ENCODE results near the gene PHKB. TPM values are rescaled to one million over a fixed set of nuclear protein-coding genes. Genes with fewer than 3 reads are reported as not detected.

PHKB gene
- polyA plus RNA-seq, 1 donor from 2014 or later, result 99.5 TPM

GRCh38 chr16:47728205-47728604 is 267.1 kb downstream of the PHKB start:
- Histone ChIP-seq H3K4me3 (ENCODE audit: low read length) (no peak overlapping the region), H3K4me2 (ENCODE audit: low read length) (no peak overlapping the region), H3K27ac (ENCODE audit: low read length) (no peak overlapping the region), H3K36me3 (ENCODE audit: insufficient read depth, low read length) (no peaks in the 10 kb centered on the region), H4K20me1 (ENCODE audit: insufficient read depth) (no peaks in the 10 kb centered on the region), H3K9me2 (ENCODE audit: insufficient read depth, low read length) (no peaks in the 10 kb centered on the region), H3K27me3 (ENCODE audit: insufficient read depth, low read depth, low read length) (no peaks in the 10 kb centered on the region), H3K79me2 (replicated peaks; ENCODE audit: insufficient read depth, low read length) (no peaks in the 10 kb centered on the region), H2AFZ (ENCODE audit: low read depth, low read length) (no peak overlapping the region), H3K9ac (ENCODE audit: low read length) (no peak overlapping the region), H3K9me3 (ENCODE audit: low read length) (no peaks in the 10 kb centered on the region), H3F3A (ENCODE audit: insufficient read depth, low read length, poor library complexity, severe bottlenecking) (no peaks in the 10 kb centered on the region)
- TF ChIP-seq REST (IDR thresholded peaks at IDR 0.05; ENCODE audit: borderline replicate concordance), result no peak
- no peak for TF ChIP-seq MXI1 (conservative IDR thresholded peaks at IDR 0.05; ENCODE audit: poor library complexity, severe bottlenecking)
- TF ChIP-seq RAD21 (conservative IDR thresholded peaks at IDR 0.05), result no peak
- TF ChIP-seq EP300 (conservative IDR thresholded peaks at IDR 0.05; ENCODE audit: poor library complexity, severe bottlenecking), result no peak
- TF ChIP-seq TAF1 (IDR thresholded peaks at IDR 0.05; ENCODE audit: low read depth), result no peak
- no peak for TF ChIP-seq EZH2 (IDR thresholded peaks at IDR 0.05; ENCODE audit: borderline replicate concordance, insufficient read depth, low read length, poor library complexity, severe bottlenecking)
- no peak for TF ChIP-seq SMC3 (conservative IDR thresholded peaks at IDR 0.05; ENCODE audit: poor library complexity)
- TF ChIP-seq CTCF (IDR thresholded peaks at IDR 0.05; ENCODE audit: poor library complexity, severe bottlenecking), result no peak
- TF ChIP-seq POLR2AphosphoS5 (IDR thresholded peaks at IDR 0.05), result no peak

- Histone ChIP-seq H3K4me3 (ENCODE audit: low read length) (no peak overlapping the region), H3K4me2 (ENCODE audit: low read length) (no peak overlapping the region), H3K79me2 (replicated peaks; ENCODE audit: insufficient read depth, low read length) (no peaks in the 10 kb centered on the region), H3K9ac (ENCODE audit: low read length) (no peak overlapping the region), H3K27me3 (ENCODE audit: insufficient read depth, low read depth, low read length) (no peaks in the 10 kb centered on the region), H2AFZ (ENCODE audit: low read depth, low read length) (no peak overlapping the region), H4K20me1 (ENCODE audit: insufficient read depth) (no peaks in the 10 kb centered on the region), H3K27ac (ENCODE audit: low read length) (no peak overlapping the region), H3K36me3 (ENCODE audit: insufficient read depth, low read length) (no peaks in the 10 kb centered on the region), H3F3A (ENCODE audit: insufficient read depth, low read length, poor library complexity, severe bottlenecking) (no peaks in the 10 kb centered on the region), H3K9me3 (ENCODE audit: low read length) (no peaks in the 10 kb centered on the region), H3K9me2 (ENCODE audit: insufficient read depth, low read length) (no peaks in the 10 kb centered on the region)
- TF ChIP-seq CTCF (IDR thresholded peaks at IDR 0.05; ENCODE audit: poor library complexity, severe bottlenecking) (no peak), EZH2 (IDR thresholded peaks at IDR 0.05; ENCODE audit: borderline replicate concordance, insufficient read depth, low read length, poor library complexity, severe bottlenecking) (no peak), EP300 (conservative IDR thresholded peaks at IDR 0.05; ENCODE audit: poor library complexity, severe bottlenecking) (no peak), MXI1 (conservative IDR thresholded peaks at IDR 0.05; ENCODE audit: poor library complexity, severe bottlenecking) (no peak), SMC3 (conservative IDR thresholded peaks at IDR 0.05; ENCODE audit: poor library complexity) (no peak), RAD21 (conservative IDR thresholded peaks at IDR 0.05) (no peak), POLR2AphosphoS5 (IDR thresholded peaks at IDR 0.05) (no peak), TAF1 (IDR thresholded peaks at IDR 0.05; ENCODE audit: low read depth) (no peak), REST (IDR thresholded peaks at IDR 0.05; ENCODE audit: borderline replicate concordance) (no peak)
Measured at GRCh38 chr16:47729701-47730100, 268.6 kb downstream of the PHKB start.
